Epithelial cell of prostate (primary cell): Measurements from ENCODE around the gene CAD.
"Not testable (repeated sequence)": the region's sequence is repeated elsewhere in the genome, so short reads cannot be mapped to it uniquely, and the experiment has no call there.

ENCODE experiments used
- DNase-seq: peaks from one replicate; pipeline ENCODE4 v3.0.0-alpha.2; 2011; ENCODE audit warnings: low read depth, low spot score
- H3K27ac ChIP-seq: fragments of 450-650 bp; 2 replicates; pipeline ENCODE4 v1.5.1; 2017; ENCODE audit warnings: mild to moderate bottlenecking

Gene CAD

GRCh38 chr2:27217173-27218121 lies at the start of gene CAD:
TSS of gene CAD (plus strand) at chr2:27217369. CDS start at chr2:27217552, 183 bp downstream.
- H3K27ac ChIP-seq = peak within 1 kb of the TSS; percentile 43
- DNase-seq = no peak

DNA sequence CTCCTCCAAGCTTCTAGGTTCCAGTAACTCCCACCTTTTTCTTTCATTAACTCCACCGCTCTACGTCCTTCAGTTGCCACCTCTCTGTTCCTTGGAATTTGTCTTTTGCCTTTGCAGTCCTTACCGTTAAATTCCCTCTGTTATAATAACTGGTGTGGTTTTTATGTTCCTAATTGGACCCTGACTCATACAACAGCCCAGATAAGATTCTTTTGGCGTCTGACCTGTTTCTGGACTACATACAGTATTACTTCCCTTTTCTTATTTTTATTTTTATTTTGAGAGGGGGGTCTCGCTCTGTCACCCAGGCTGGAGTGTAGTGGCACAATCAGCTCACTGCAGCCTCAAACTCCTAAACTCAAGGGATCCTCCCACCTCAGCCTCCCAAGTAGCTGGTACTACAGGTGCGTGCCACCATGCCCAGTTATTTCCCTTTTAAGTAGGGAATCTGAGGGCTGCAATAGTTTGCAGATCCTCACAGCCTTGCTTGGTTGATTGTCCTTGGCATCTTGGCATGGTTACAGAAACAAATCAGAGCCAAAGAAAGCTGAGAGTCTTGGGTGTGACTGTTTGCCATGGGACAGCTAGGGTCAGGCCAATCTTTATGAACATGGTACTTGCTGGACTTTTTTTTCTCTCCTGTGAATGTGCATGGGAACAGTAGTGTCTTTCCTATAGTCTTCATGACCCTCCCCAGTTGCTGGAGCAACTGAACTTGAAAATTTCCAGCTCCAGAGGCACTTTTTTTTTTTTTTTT lies 46.4 kb upstream of the CAD start:
- no peak for DNase-seq
- no peak overlapping the region for H3K27ac ChIP-seq

GRCh38 chr2:27171351-27171848 lies 45.8 kb upstream of the CAD start:
- no peak overlapping the region for H3K27ac ChIP-seq
- no peak for DNase-seq

DNA sequence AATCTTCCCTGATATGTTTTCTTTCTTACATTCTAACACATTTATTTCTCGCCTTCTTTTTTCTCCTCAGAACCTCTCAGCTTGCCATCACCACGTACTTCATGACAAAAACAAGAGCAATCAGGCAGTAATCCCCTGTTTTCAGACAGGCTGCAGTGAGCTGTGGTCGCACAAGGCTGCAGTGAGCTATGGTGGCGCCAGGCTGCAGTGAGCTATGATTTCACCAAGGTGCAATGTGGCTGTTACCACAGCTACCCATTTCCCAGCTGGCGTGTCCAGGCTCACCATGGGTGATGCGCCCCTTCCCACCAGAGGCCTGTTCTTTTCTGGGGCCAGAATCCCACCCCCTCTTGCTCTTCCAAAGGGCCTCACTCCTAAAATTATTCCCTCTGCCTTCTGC lies 42.5 kb upstream of the CAD start:
- H3K27ac ChIP-seq = no peak overlapping the region

DNA sequence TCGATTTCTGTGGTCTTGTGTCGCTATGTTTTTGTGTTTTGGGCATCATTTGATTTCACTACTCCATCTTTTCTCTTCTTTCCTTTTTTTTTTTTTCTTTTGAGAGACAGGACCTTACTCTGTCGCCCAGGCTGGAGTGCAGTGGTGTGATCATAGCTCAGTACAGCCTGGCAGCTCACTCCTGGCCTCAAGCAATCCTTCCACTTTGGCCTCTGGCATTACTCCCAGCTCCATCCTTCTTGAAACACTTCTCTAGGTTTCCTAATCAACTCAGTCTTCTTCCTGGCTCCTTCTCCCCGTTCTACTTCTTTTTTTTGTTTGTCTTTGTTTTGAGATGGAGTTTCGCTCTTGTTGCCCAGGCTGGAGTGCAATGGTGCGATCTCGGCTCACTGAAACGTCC lies 41.8 kb upstream of the CAD start:
- H3K27ac ChIP-seq = no peak overlapping the region
- DNase-seq = no peak

More for the DNA sequence above, 42.5 kb upstream of the CAD start:
- DNase-seq = no peak

- not testable (repeated sequence) for H3K27ac ChIP-seq, DNase-seq
These were observed 41.4 kb upstream of the CAD start for GRCh38 chr2:27175781-27176180.

GRCh38 chr2:27177441-27178351 lies 39.5 kb upstream of the CAD start:
- no peak overlapping the region for H3K27ac ChIP-seq
- DNase-seq = no peak

GRCh38 chr2:27178469-27178868 lies 38.7 kb upstream of the CAD start:
- no peak for DNase-seq
- no peak overlapping the region for H3K27ac ChIP-seq

- no peak for DNase-seq
- no peak overlapping the region for H3K27ac ChIP-seq
These were observed 37.7 kb upstream of the CAD start for GRCh38 chr2:27179344-27180000.

GRCh38 chr2:27182346-27182745 lies 34.8 kb upstream of the CAD start:
- no peak for DNase-seq
- H3K27ac ChIP-seq = no peak overlapping the region

- no peak overlapping the region for H3K27ac ChIP-seq
- no peak for DNase-seq
These were observed 33.1 kb upstream of the CAD start for GRCh38 chr2:27184115-27184514.

- no peak for DNase-seq
- no peak overlapping the region for H3K27ac ChIP-seq
These were observed 31.7 kb upstream of the CAD start for GRCh38 chr2:27185331-27186026.

GRCh38 chr2:27186613-27187345 lies 30.4 kb upstream of the CAD start:
- H3K27ac ChIP-seq = no peak overlapping the region
- no peak for DNase-seq

DNA sequence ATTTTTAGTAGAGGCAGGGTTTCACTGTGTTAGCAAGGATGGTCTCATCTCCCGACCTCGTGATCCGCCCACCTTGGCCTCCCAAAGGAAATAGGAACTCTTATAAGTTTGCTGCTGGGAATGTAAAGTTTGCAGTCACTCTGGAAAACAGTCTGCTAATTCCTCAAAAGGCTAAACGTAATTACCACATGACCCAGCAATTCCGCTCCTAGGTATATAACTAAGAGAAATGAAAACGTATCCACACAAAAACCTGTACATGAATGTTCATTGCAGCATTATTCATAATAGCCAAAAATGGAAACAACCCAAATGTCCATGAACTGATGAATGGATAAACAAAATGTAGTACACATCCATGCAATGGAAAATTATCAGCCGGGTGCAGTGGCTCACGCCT lies 27.2 kb upstream of the CAD start:
- DNase-seq = no peak
- H3K27ac ChIP-seq = no peak overlapping the region

DNA sequence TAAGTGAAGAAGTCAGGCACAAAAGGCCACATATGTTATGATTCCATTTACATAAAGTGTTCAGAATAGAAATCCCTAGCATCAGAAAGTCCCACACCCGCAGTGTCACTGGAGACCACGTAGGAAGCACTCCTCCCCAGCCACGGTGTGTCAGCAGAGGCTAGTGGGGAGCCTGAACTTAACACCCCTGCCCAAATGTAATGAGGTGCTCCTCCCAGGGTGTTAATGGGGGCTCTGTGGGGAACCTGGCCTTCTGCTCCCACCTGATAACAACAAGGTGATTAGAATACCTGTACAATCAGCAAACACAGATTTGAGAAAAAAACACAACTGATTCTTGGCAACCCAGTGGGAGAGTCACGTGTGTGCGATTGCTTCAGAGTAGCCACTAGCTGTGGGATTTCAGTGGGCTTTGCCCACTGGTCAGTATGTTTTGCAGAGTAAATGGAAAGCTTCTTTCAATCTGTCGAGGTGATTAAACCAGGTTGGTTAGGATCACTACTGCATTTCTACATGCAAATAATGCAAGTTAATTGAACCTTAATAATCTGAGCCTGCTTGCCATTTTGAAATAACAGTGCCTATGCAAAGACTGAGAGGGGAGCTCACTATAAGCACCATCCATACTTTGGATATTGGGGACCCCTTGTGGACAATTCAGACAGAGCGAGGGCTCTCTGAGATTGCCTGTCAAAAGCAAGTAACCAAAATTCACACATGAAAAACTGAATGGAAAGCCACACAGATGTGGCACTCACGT lies 25.9 kb upstream of the CAD start:
- no peak for DNase-seq

GRCh38 chr2:27194538-27195354 lies 22.4 kb upstream of the CAD start:
- DNase-seq = no peak
- no peak overlapping the region for H3K27ac ChIP-seq

More for the DNA sequence above, 25.9 kb upstream of the CAD start:
- no peak overlapping the region for H3K27ac ChIP-seq

- H3K27ac ChIP-seq, DNase-seq: not testable (repeated sequence)
These were observed 21.4 kb upstream of the CAD start for GRCh38 chr2:27195799-27196198.
